ENCODE data around the gene AP2A1.
"Not testable (repeated sequence)": the region's sequence is repeated elsewhere in the genome, so short reads cannot be mapped to it uniquely, and the experiment has no call there.

Gene AP2A1

DNA sequence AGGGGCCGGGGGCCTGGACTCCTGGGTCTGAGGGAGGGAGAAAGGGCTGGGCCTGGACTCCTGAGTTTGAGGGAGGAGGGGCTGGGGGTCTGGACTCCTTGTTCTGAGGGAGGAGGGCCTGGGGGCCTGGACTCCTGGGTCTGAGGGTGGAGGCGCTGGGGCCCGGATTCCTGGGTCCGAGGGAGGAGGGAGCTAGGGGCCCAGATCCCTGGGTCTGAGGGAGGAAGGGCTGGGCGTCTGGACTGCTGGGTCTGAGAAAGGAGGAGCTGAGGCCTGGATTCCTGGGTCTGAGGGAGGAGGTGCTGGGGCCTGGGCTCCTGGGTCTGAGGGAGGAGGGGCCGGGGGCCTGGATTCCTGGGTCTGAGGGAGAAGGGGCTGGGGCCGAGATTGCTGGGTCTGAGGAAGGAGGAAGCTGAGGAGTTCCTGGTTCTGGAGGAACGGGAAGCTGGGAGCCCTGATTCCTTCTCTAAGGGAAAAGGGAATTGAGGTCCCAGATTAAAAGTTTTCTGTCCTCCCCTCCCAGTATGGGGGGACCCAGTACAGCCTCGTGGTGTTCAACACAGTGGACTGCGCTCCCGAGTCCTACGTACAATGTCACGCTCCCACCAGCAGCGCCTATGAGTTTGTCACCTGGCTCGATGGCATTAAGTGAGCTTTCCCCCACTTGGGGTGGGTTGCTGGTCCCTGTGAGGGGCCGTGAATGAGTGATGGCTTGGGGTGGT, 52.0 kb downstream of the AP2A1 start:
- no peak for DNase-seq (ENCODE audit: low read depth)
- H3K4me3 ChIP-seq (ENCODE audit: low read depth, low read length), result peak overlapping the region; percentile 93
- TF ChIP-seq MYC (IDR thresholded peaks at IDR 0.05; ENCODE audit: low read depth, low read length), result no peak
- TF ChIP-seq, protein P1, sequence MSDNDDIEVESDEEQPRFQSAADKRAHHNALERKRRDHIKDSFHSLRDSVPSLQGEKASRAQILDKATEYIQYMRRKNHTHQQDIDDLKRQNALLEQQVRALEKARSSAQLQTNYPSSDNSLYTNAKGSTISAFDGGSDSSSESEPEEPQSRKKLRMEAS (IDR thresholded peaks at IDR 0.05; ENCODE audit: low read depth, low read length), result no peak
- TF ChIP-seq, protein P2, sequence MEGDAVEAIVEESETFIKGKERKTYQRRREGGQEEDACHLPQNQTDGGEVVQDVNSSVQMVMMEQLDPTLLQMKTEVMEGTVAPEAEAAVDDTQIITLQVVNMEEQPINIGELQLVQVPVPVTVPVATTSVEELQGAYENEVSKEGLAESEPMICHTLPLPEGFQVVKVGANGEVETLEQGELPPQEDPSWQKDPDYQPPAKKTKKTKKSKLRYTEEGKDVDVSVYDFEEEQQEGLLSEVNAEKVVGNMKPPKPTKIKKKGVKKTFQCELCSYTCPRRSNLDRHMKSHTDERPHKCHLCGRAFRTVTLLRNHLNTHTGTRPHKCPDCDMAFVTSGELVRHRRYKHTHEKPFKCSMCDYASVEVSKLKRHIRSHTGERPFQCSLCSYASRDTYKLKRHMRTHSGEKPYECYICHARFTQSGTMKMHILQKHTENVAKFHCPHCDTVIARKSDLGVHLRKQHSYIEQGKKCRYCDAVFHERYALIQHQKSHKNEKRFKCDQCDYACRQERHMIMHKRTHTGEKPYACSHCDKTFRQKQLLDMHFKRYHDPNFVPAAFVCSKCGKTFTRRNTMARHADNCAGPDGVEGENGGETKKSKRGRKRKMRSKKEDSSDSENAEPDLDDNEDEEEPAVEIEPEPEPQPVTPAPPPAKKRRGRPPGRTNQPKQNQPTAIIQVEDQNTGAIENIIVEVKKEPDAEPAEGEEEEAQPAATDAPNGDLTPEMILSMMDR (IDR thresholded peaks at IDR 0.05; ENCODE audit: low read depth, low read length), result no peak
- no peak for TF ChIP-seq POLR2A (IDR thresholded peaks at IDR 0.05; ENCODE audit: extremely low read depth, insufficient read length)

DNA sequence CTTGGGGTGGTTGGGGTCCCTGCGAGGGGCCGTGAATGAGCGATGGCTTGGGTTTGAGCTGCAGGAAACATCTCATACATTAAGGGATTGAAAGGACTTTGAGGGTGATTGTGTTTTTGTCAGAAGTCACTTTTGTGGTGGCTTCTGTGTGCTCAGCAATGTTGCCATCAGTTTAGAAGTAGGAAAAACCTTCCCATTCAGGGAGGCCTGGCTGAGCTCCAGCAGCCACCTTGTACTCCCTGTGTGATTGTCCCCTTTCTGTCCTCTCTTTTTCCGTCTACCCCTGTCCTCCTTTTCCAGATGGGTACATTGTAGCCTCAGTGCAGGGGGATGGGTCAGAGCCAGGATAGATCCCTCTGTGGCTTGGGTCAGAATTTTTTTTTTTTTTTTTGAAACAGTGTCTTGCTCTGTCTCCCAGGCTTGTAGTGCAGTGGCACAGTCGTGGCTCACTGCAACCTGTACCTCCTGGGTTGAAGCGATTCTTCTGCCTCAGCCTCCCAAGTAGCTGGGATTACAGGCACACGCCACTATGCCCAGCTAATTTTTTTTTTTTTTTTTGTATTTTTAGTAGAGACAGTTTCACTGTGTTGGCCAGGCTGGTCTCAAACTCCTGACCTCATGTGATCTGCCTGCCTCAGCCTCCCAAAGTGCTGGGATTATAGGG, 52.8 kb downstream of the AP2A1 start:
- not testable (repeated sequence) for DNase-seq (ENCODE audit: low read depth)
- H3K4me3 ChIP-seq (ENCODE audit: low read depth, low read length), result peak overlapping the region; percentile 93

DNA sequence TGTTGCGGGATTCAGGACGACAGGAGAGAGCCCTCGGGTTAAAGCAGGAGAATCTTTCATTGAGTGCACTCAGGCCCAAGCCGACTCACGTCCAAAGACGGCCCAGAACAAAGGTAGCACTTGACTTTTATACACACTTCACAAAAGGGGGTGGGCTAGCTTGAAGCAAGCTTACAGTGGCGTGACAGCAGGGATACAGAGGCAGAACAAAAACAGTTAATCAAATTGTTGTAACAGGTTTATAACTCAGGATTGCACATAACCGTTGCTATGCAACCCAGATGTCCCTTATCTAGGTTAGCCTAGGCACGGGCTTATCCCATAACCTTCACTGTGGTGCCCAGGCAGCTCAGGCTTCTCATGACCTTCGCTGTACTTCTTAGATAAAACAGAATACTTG, 53.3 kb downstream of the AP2A1 start:
- no peak overlapping the region for H3K4me3 ChIP-seq (ENCODE audit: low read depth, low read length)
- TF ChIP-seq MYC (IDR thresholded peaks at IDR 0.05; ENCODE audit: low read depth, low read length) (no peak), POLR2A (IDR thresholded peaks at IDR 0.05; ENCODE audit: extremely low read depth, insufficient read length) (no peak)
- TF ChIP-seq, protein P1 (IDR thresholded peaks at IDR 0.05; ENCODE audit: low read depth, low read length), result no peak
- TF ChIP-seq, protein P2 (IDR thresholded peaks at IDR 0.05; ENCODE audit: low read depth, low read length), result no peak
- DNase-seq (ENCODE audit: low read depth), result no peak

DNA sequence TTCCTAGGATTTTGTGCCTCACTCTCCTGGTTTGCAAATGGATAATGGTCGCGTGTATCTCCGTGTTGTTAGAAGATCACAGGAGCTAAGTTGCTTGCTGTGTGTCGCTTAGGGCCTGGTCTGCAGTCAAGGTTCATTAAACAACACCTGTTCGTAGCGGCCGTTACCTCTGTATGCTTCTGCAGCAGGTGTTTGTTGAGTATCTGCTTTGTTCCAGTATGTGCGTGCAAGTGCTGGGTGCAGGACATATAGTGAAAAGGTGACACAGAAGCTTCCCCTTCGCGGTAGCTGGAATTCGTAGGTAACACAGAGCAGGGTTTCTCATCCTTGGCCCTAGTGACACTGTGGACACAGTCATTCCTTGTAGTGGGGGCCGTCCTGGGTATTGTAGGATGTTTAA, 56.7 kb downstream of the AP2A1 start:
- DNase-seq (ENCODE audit: low read depth), result no peak
- TF ChIP-seq POLR2A (IDR thresholded peaks at IDR 0.05; ENCODE audit: extremely low read depth, insufficient read length) (no peak), MYC (IDR thresholded peaks at IDR 0.05; ENCODE audit: low read depth, low read length) (no peak)
- TF ChIP-seq, protein P1 (IDR thresholded peaks at IDR 0.05; ENCODE audit: low read depth, low read length), result no peak
- TF ChIP-seq, protein P2 (IDR thresholded peaks at IDR 0.05; ENCODE audit: low read depth, low read length), result no peak
- no peak overlapping the region for H3K4me3 ChIP-seq (ENCODE audit: low read depth, low read length)

DNA sequence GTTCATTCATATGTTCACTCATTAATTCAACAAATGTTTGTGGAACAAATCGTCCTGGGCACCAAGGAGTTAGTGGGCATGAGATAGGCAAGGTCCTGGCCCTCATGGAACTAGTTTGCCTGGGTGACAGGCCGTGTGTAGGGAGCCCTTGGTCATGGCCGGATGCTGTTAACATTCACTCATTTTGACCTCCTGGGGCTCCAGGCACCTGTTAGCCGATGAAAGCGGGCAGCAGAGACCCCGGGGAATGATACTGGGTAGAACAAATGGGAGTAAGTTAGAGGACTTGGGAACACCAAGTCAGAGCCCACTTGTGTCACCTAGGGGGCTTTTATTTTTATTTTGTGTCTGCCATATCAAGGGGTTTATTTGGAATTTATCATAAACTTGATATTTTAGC, 57.9 kb downstream of the AP2A1 start:
- no peak for DNase-seq (ENCODE audit: low read depth)
- no peak overlapping the region for H3K4me3 ChIP-seq (ENCODE audit: low read depth, low read length)
- TF ChIP-seq, protein P2 (IDR thresholded peaks at IDR 0.05; ENCODE audit: low read depth, low read length), result no peak

DNA sequence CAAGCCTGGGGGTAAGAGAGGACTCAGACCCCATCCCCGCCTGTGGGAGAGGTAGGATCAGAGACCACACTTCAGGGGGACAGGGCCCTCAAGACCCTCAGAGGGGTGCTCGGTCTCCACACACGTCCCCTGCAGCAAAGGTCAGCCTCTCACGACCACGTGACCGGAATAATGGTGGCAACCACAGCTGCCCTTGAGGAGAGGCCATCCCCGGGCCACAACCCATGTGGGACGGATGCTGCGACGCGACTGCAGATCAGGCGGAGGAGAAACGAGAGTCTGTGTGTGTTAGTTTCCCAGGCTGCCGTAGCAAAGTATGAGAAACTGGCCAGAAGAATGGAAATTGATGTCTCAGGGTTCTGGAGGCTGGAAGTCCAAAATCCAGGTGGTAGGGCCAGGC, 60.2 kb downstream of the AP2A1 start:
- TF ChIP-seq, protein P1 (IDR thresholded peaks at IDR 0.05; ENCODE audit: low read depth, low read length), result no peak
- TF ChIP-seq POLR2A (IDR thresholded peaks at IDR 0.05; ENCODE audit: extremely low read depth, insufficient read length) (no peak), MYC (IDR thresholded peaks at IDR 0.05; ENCODE audit: low read depth, low read length) (no peak)
- TF ChIP-seq, protein P2 (IDR thresholded peaks at IDR 0.05; ENCODE audit: low read depth, low read length), result no peak
- no peak for DNase-seq (ENCODE audit: low read depth)
- no peak overlapping the region for H3K4me3 ChIP-seq (ENCODE audit: low read depth, low read length)

All from NB4 (cell line).